Measurements from ENCODE around the gene FAM170B.

Gene FAM170B

GRCh38 chr10:49086889-49087288 is 46.9 kb downstream of the FAM170B start:
- in situ Hi-C loops (cut with MboI; ENCODE audit: low sequenced_read_pairs, unreplicated experiment) = no loop called here
- DNase-seq (ENCODE audit: low spot score) = no peak
- TF ChIP-seq, protein P1, sequence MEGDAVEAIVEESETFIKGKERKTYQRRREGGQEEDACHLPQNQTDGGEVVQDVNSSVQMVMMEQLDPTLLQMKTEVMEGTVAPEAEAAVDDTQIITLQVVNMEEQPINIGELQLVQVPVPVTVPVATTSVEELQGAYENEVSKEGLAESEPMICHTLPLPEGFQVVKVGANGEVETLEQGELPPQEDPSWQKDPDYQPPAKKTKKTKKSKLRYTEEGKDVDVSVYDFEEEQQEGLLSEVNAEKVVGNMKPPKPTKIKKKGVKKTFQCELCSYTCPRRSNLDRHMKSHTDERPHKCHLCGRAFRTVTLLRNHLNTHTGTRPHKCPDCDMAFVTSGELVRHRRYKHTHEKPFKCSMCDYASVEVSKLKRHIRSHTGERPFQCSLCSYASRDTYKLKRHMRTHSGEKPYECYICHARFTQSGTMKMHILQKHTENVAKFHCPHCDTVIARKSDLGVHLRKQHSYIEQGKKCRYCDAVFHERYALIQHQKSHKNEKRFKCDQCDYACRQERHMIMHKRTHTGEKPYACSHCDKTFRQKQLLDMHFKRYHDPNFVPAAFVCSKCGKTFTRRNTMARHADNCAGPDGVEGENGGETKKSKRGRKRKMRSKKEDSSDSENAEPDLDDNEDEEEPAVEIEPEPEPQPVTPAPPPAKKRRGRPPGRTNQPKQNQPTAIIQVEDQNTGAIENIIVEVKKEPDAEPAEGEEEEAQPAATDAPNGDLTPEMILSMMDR (IDR thresholded peaks at IDR 0.05; ENCODE audit: borderline replicate concordance, control extremely low read depth, extremely low read depth, insufficient read depth, missing control alignments) = no peak

- no peak for DNase-seq (ENCODE audit: low spot score)
- in situ Hi-C loops (cut with MboI; ENCODE audit: low sequenced_read_pairs, unreplicated experiment) = no loop called here
- TF ChIP-seq, protein P1 (IDR thresholded peaks at IDR 0.05; ENCODE audit: borderline replicate concordance, control extremely low read depth, extremely low read depth, insufficient read depth, missing control alignments) = no peak
Observed at GRCh38 chr10:49083261-49083660, 50.6 kb downstream of the FAM170B start.

GRCh38 chr10:49082766-49083165 is 51.1 kb downstream of the FAM170B start:
- TF ChIP-seq, protein P1 (IDR thresholded peaks at IDR 0.05; ENCODE audit: borderline replicate concordance, control extremely low read depth, extremely low read depth, insufficient read depth, missing control alignments) = no peak
- in situ Hi-C loops (cut with MboI; ENCODE audit: low sequenced_read_pairs, unreplicated experiment) = no loop called here
- no peak for DNase-seq (ENCODE audit: low spot score)

DNA sequence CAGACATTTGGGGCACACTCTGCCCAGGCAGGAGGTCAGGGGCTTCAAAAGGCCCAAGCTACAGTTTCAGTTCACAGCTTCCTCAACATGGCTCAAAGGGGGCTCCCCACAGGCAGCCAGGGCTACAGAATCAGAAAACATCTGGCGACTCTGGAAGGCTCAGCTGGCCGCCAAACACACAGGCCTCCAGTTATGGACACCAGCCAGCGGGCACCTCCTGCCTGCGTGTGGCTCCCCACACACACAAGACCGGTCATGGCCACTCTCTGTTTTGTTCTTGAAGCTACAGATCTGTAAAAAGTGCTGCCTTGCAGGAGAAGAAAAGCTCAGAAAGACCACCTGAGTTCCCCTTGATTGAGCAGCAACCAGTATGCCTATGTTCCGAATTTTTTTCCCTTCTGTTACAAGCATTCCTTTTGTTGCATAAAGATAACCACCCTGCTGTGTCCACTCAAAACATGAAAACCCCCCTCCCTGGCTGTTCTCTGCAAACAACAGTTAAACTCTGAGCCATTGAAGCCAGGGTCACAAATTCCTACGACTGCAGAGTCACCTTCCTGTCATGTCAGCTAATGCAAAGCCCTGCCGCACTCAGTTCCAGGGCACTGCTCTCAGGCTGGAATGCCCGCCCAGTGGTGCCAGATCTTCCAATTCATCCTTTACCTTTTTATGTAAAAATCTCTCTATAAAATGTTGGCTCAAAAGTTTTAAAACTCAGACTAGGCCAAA is 52.1 kb downstream of the FAM170B start:
- TF ChIP-seq, protein P1 (IDR thresholded peaks at IDR 0.05; ENCODE audit: borderline replicate concordance, control extremely low read depth, extremely low read depth, insufficient read depth, missing control alignments) = no peak
- DNase-seq (ENCODE audit: low spot score) = no peak
- in situ Hi-C loops (cut with MboI; ENCODE audit: low sequenced_read_pairs, unreplicated experiment) = no loop called here

All from GM13976 (cell line).